Endothelial cell of umbilical vein (primary cell): ENCODE data around the gene CHL1. TPM values are rescaled to one million over a fixed set of nuclear protein-coding genes. Genes with fewer than 3 reads are reported as not detected.

ENCODE experiments used
- BruUV-seq: library from RNA; stranded (reverse); fragments of 400-500 nt; replicated peaks from 2 replicates; lab custom pipeline; 2021; lab: Mats Ljungman, UMichigan
- CTCF ChIA-PET: fragments of 300-600, 350-600 bp; sonication (Branson Sonifier 250); formaldehyde crosslinking; loops from one replicate; lab custom pipeline; 2021; ENCODE audit warnings: antibody characterized with exemption, inconsistent platforms; lab: Charles Lee
- POLR2A ChIA-PET: fragments of 300-600, 350-600 bp; sonication (Branson Sonifier 250); formaldehyde crosslinking; loops from one replicate; lab custom pipeline; 2021; ENCODE audit warnings: antibody characterized with exemption, inconsistent platforms; lab: Charles Lee
- DNase-seq: peaks from one replicate; pipeline ENCODE4 v3.0.0-alpha.2; 2011; ENCODE audit warnings: low read depth, low spot score
- FAIRE-seq: peaks from 2 replicates; lab custom pipeline; 2011; peaks lifted over from hg19 to GRCh38; lab: Jason Lieb, UNC
- H2AFZ ChIP-seq: 2 replicates; pipeline ENCODE4 v1.6.0; 2012; ENCODE audit warnings: low read depth, low read length, control low read depth, inconsistent platforms
- H3K27ac ChIP-seq: 2 replicates; pipeline ENCODE4 v1.5.1; 2011; ENCODE audit warnings: low read depth, mild to moderate bottlenecking, control low read depth, low read length, moderate library complexity; ENCODE audit not compliant: insufficient read depth
- H3K27me3 ChIP-seq, 2 experiments: 2 replicates each; pipeline versions ENCODE4 v1.6.0 to v1.6.1; 2011; ENCODE audit warnings: low read length in 2 of 2, mixed read lengths in 1 of 2; ENCODE audit not compliant: control insufficient read depth in 2 of 2, insufficient read depth in 2 of 2
- H3K36me3 ChIP-seq, 2 experiments: 2 replicates in 1 of 2; 3 replicates in 1 of 2; pipeline ENCODE4 v1.5.1; 2011; ENCODE audit warnings: low read length in 2 of 2, mild to moderate bottlenecking in 1 of 2, moderate library complexity in 1 of 2; ENCODE audit not compliant: control insufficient read depth in 2 of 2, insufficient read depth in 2 of 2; ENCODE audit errors: extremely low read depth in 1 of 2
- H3K4me1 ChIP-seq: 3 replicates; pipeline ENCODE4 v1.5.1; 2011; ENCODE audit warnings: mild to moderate bottlenecking, low read length; ENCODE audit not compliant: control insufficient read depth, insufficient read depth; ENCODE audit errors: extremely low read depth
- H3K4me2 ChIP-seq: 2 replicates; pipeline ENCODE4 v1.6.1; 2011; ENCODE audit warnings: low read length, control low read depth, mixed read lengths; ENCODE audit not compliant: insufficient read depth
- H3K4me3 ChIP-seq, 3 experiments: fragments of 200-600 bp in 1 of 3; sonication (generic), shearing (Covaris generic) in 1 of 3; replicated peaks in 1 of 3; 2 replicates each; pipeline ENCODE4 v1.5.1; 2011 to 2016; ENCODE audit warnings: control low read depth in 3 of 3, low read length in 3 of 3, mild to moderate bottlenecking in 2 of 3, inconsistent platforms in 1 of 3, low read depth in 1 of 3, moderate library complexity in 1 of 3; ENCODE audit not compliant: insufficient read depth in 1 of 3
- H3K79me2 ChIP-seq: 2 replicates; pipeline ENCODE4 v1.6.0; 2012; ENCODE audit warnings: low read length, inconsistent platforms; ENCODE audit not compliant: control insufficient read depth, insufficient read depth
- H3K9ac ChIP-seq: replicated peaks from 2 replicates; pipeline ENCODE3; 2011; ENCODE audit warnings: low read length, control low read depth; ENCODE audit not compliant: insufficient read depth; ENCODE audit errors: extremely low read depth
- H3K9me1 ChIP-seq: replicated peaks from 3 replicates; pipeline ENCODE4 v1.6.0; 2011; ENCODE audit warnings: mild to moderate bottlenecking, low read length; ENCODE audit not compliant: control insufficient read depth, insufficient read depth; ENCODE audit errors: extremely low read depth
- H3K9me3 ChIP-seq: replicated peaks from 2 replicates; pipeline ENCODE4 v1.5.1; 2012; ENCODE audit warnings: low read length, inconsistent platforms; ENCODE audit not compliant: control insufficient read depth, insufficient read depth
- H4K20me1 ChIP-seq: replicated peaks from 2 replicates; pipeline ENCODE3; 2011; ENCODE audit warnings: mild to moderate bottlenecking, low read length; ENCODE audit not compliant: control insufficient read depth, insufficient read depth; ENCODE audit errors: extremely low read depth
- EZH2 ChIP-seq: IDR thresholded peaks from 2 replicates; pipeline ENCODE4 v1.6.1; 2012; ENCODE audit warnings: borderline replicate concordance, low read depth, mild to moderate bottlenecking, moderate library complexity, low read length, inconsistent platforms; ENCODE audit not compliant: severe bottlenecking
- FOS ChIP-seq: IDR thresholded peaks from 2 replicates; pipeline ENCODE4 v1.6.1; 2011; ENCODE audit warnings: mild to moderate bottlenecking, low read length, moderate library complexity, borderline replicate concordance; ENCODE audit not compliant: insufficient read depth
- GATA2 ChIP-seq: IDR thresholded peaks from 2 replicates; pipeline ENCODE4 v1.7.0; 2011; ENCODE audit warnings: low read depth, mild to moderate bottlenecking, moderate library complexity, mixed read lengths, low read length; ENCODE audit not compliant: insufficient read length, insufficient read depth
- JUN ChIP-seq: IDR thresholded peaks from 2 replicates; pipeline ENCODE4 v1.6.1; 2011; ENCODE audit warnings: borderline replicate concordance, low read depth; ENCODE audit not compliant: insufficient read length, insufficient read depth
- MYC ChIP-seq: IDR thresholded peaks from one replicate; pipeline ENCODE4 v1.6.1; 2011; ENCODE audit warnings: mild to moderate bottlenecking, low read depth, low read length
- POLR2A ChIP-seq: IDR thresholded peaks from 2 replicates; pipeline ENCODE4 v1.6.1; 2012; ENCODE audit warnings: low read depth, mild to moderate bottlenecking, control low read depth, low read length
- POLR2AphosphoS5 ChIP-seq: IDR thresholded peaks from 2 replicates; pipeline ENCODE4 v1.6.1; 2012; ENCODE audit warnings: low read depth, mild to moderate bottlenecking, control low read depth, low read length, moderate library complexity; ENCODE audit not compliant: insufficient read depth
- dilution Hi-C: fragments of 300-500 bp; cut with MboI; formaldehyde crosslinking; loops from one replicate; pipeline ENCODE4 v1.15.0; 2019; ENCODE audit warnings: low sequenced_read_pairs; ENCODE audit not compliant: extremely low pct_ligation_motif_present
- intact Hi-C: fragments of 100-400 bp; cut with micrococcal nuclease; formaldehyde crosslinking; loops from one replicate; pipeline ENCODE4 v1.10.0; 2022
- polyA plus RNA-seq, 4 experiments: library from polyadenylated mRNA; depleted of rRNA in 3 of 4; stranded (reverse) in 3 of 4; unstranded in 1 of 4; fragments of >200 nt; gene quantifications; 2 replicates each; pipeline versions ENCODE4 v1.2.1 to v1.2.3, GENCODE V29; 2011 to 2012; ENCODE audit warnings: missing spikeins in 1 of 4
- small RNA-seq: library from RNA; depleted of rRNA; stranded (forward); fragments of <200 nt; gene quantifications from one replicate; pipeline ENCODE3, GENCODE V24; 2012; ENCODE audit warnings: low replicate concordance, low read depth; ENCODE audit not compliant: insufficient read depth, insufficient read length
- total RNA-seq: library from RNA; stranded (reverse); gene quantifications from 2 replicates; pipeline ENCODE4 v1.2.3, GENCODE V29; 2021
- TF ChIP-seq, protein P1 (sequence below): IDR thresholded peaks from 2 replicates; pipeline ENCODE4 v1.6.1; 2011; ENCODE audit not compliant: insufficient read depth, insufficient read length
- TF ChIP-seq, protein P2 (sequence below), 2 donors: IDR thresholded peaks; 1 replicate in 1 of 2; 2 replicates in 1 of 2; pipeline ENCODE4 v1.5.1; 2011; ENCODE audit warnings: low read length in 2 of 2, mild to moderate bottlenecking in 2 of 2, moderate library complexity in 2 of 2, control low read depth in 1 of 2, inconsistent platforms in 1 of 2, low read depth in 1 of 2; ENCODE audit not compliant: insufficient read depth in 1 of 2; ENCODE audit errors: extremely low read depth in 1 of 2

The CHL1 gene
- total and polyA plus RNA-seq, 2 donors (not counting 3 experiments of a cell fraction or from before 2014, with no cell fraction given): not detected

DNA sequence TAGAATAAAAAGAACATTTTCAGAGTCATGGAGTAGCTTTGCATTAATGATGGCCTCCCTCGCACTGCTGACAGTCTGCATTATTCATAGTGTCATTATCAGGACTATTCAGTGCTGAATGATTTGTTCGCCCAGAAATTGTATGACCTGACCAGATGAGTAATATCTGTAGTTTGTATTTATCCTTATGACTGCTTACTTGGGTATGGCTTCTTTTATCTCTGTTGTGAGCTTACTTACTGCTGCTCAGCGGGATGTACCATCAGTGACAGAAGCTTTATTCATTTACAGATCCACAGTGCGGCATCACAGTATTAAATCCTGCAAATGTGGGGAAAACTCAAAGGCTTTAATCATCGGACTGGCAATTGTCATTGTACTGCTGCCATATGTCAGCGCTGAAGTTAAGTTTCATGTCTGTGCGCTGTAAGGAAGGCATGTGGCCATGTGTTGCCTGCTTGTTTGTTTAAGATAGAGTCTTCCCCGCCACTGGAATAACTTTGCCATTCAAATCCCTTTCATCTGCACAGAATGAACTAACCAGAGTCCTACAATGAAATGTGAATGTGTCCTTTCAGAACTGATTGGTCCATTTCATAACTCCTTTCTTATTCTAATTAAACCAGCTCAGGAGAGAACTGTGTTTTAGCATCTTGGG lies 262.2 kb downstream of the CHL1 start:
- DNase-seq (no peak), FAIRE-seq (no peak)
- Histone ChIP-seq H3K9me3 (no peaks in the 10 kb centered on the region), H3K27me3 (no peaks in the 10 kb centered on the region), H3K4me2 (no peak overlapping the region), H3K27ac (no peak overlapping the region), H3K36me3 (no peaks in the 10 kb centered on the region), H3K4me3 (no peak overlapping the region), H2AFZ (no peak overlapping the region), H4K20me1 (no peaks in the 10 kb centered on the region), H3K9ac (no peak overlapping the region), H3K4me1 (no peaks in the 10 kb centered on the region), H3K79me2 (no peaks in the 10 kb centered on the region), H3K9me1 (no peaks in the 10 kb centered on the region)
- BruUV-seq: no TSS peak
- TF ChIP-seq POLR2AphosphoS5 (no peak), MYC (no peak), POLR2A (no peak), EZH2 (no peak), FOS (no peak), JUN (no peak), GATA2 (no peak)
- TF ChIP-seq, protein P1, sequence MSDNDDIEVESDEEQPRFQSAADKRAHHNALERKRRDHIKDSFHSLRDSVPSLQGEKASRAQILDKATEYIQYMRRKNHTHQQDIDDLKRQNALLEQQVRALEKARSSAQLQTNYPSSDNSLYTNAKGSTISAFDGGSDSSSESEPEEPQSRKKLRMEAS: no peak
- TF ChIP-seq, protein P2, sequence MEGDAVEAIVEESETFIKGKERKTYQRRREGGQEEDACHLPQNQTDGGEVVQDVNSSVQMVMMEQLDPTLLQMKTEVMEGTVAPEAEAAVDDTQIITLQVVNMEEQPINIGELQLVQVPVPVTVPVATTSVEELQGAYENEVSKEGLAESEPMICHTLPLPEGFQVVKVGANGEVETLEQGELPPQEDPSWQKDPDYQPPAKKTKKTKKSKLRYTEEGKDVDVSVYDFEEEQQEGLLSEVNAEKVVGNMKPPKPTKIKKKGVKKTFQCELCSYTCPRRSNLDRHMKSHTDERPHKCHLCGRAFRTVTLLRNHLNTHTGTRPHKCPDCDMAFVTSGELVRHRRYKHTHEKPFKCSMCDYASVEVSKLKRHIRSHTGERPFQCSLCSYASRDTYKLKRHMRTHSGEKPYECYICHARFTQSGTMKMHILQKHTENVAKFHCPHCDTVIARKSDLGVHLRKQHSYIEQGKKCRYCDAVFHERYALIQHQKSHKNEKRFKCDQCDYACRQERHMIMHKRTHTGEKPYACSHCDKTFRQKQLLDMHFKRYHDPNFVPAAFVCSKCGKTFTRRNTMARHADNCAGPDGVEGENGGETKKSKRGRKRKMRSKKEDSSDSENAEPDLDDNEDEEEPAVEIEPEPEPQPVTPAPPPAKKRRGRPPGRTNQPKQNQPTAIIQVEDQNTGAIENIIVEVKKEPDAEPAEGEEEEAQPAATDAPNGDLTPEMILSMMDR (IDR thresholded peaks at IDR 0.05; ENCODE audit: extremely low read depth in 1 of 2, insufficient read depth in 1 of 2, low read depth in 1 of 2, low read length in 2 of 2): no peak
- ChIA-PET CTCF (no interaction called here), POLR2A (no interaction called here)
- dilution Hi-C loops: no loop called here
- intact Hi-C loops: no loop called here

Small RNAs within 50 kb of the gene (small RNA-seq; reads per million reads assigned to genes)
- not detected for gene RNU6-1194P
